B cell (primary cell): ENCODE measurements around the gene NPAS3.

Experiments
- CTCF ChIP-seq: fragments of 200-600 bp; IDR thresholded peaks from one replicate; pipeline ENCODE4 v1.8.0; 2022; ENCODE audit warnings: antibody characterized with exemption, mild to moderate bottlenecking
- EZH2 ChIP-seq: IDR thresholded peaks from 2 replicates; pipeline ENCODE4 v1.6.1; 2012; ENCODE audit warnings: borderline replicate concordance, low read depth, mild to moderate bottlenecking, moderate library complexity, low read length; ENCODE audit not compliant: insufficient read depth, poor library complexity, severe bottlenecking

GRCh38 chr14:32905013-32905412 is 33.7 kb upstream of the NPAS3 start:
- TF ChIP-seq CTCF: no peak
- no peak for TF ChIP-seq EZH2
